B cell (primary cell): ENCODE data around the gene RIN3. TPM values are rescaled to one million over a fixed set of nuclear protein-coding genes. Genes with fewer than 3 reads are reported as not detected.

Source experiments
- ATAC-seq: fragments of 200-7000 bp; cut with Tn5 transposase; one replicate; pipeline ENCODE4 v1.10.0; 2021; ENCODE audit warnings: low read depth, mild to moderate bottlenecking, moderate number of reproducible peaks, moderate library complexity
- CTCF ChIA-PET: fragments of 350-600 bp; sonication (Branson Sonifier 250); formaldehyde crosslinking; loops from one replicate; lab custom pipeline; 2021; ENCODE audit warnings: antibody characterized with exemption, inconsistent platforms; lab: Charles Lee
- POLR2A ChIA-PET: fragments of 350-600 bp; sonication (Branson Sonifier 250); formaldehyde crosslinking; loops from one replicate; lab custom pipeline; 2021; ENCODE audit warnings: antibody characterized with exemption; lab: Charles Lee
- DNase-seq: peaks from one replicate; pipeline ENCODE4 v3.0.0; 2013
- H2AFZ ChIP-seq: 2 replicates; pipeline ENCODE4 v1.6.1; 2012; ENCODE audit warnings: mild to moderate bottlenecking, low read depth, low read length; ENCODE audit not compliant: insufficient read depth, poor library complexity, severe bottlenecking
- H3K27ac ChIP-seq, 2 donors: 1 replicate in 1 of 2; 2 replicates in 1 of 2; pipeline ENCODE4 v1.5.1; 2012 to 2013; ENCODE audit warnings: low read length in 2 of 2, mild to moderate bottlenecking in 2 of 2, moderate library complexity in 1 of 2
- H3K27me3 ChIP-seq, 4 experiments: fragments of 200-600 bp in 1 of 4; sonication (generic) in 1 of 4; replicated peaks in 1 of 4; 1 replicate in 2 of 4; 2 replicates in 2 of 4; pipeline versions ENCODE4 v1.6.1 to v1.7.0; 2013 to 2016; ENCODE audit warnings: low read length in 3 of 4, mild to moderate bottlenecking in 2 of 4, mixed read lengths in 1 of 4, moderate library complexity in 1 of 4; ENCODE audit not compliant: insufficient read depth in 4 of 4, control insufficient read depth in 3 of 4; ENCODE audit errors: control extremely low read depth in 1 of 4
- H3K36me3 ChIP-seq, 2 experiments: replicated peaks in 1 of 2; 1 replicate in 1 of 2; 2 replicates in 1 of 2; pipeline versions ENCODE4 v1.6.1 to v1.7.1; 2013; ENCODE audit warnings: low read length in 1 of 2; ENCODE audit not compliant: insufficient read depth in 2 of 2, control insufficient read depth in 1 of 2; ENCODE audit errors: control extremely low read depth in 1 of 2, extremely low read depth in 1 of 2
- H3K4me1 ChIP-seq, 2 donors: fragments of 200-600 bp in 1 of 2; sonication (generic) in 1 of 2; 1 replicate in 1 of 2; 2 replicates in 1 of 2; pipeline versions ENCODE4 v1.5.1 to v1.6.1; 2013 to 2017; ENCODE audit warnings: low read length in 2 of 2; ENCODE audit not compliant: control insufficient read depth in 2 of 2, insufficient read depth in 2 of 2
- H3K4me2 ChIP-seq: replicated peaks from 2 replicates; pipeline ENCODE3; 2012; ENCODE audit warnings: mild to moderate bottlenecking, low read depth, low read length; ENCODE audit not compliant: poor library complexity, severe bottlenecking
- H3K4me3 ChIP-seq, 5 experiments: fragments of 200-600 bp in 1 of 5; sonication (generic) in 1 of 5; 1 replicate in 3 of 5; 2 replicates in 2 of 5; pipeline versions ENCODE4 v1.5.1 to v1.7.0; 2011 to 2016; ENCODE audit warnings: low read length in 4 of 5, mild to moderate bottlenecking in 4 of 5, low read depth in 2 of 5, control low read depth in 1 of 5, moderate library complexity in 1 of 5; ENCODE audit not compliant: insufficient read depth in 1 of 5; ENCODE audit errors: control extremely low read depth in 1 of 5, extremely low read depth in 1 of 5
- H3K79me2 ChIP-seq: fragments of 200-600 bp; sonication (generic); one replicate; pipeline ENCODE4 v1.6.0; 2016; ENCODE audit warnings: low read length; ENCODE audit not compliant: control insufficient read depth, insufficient read depth
- H3K9ac ChIP-seq: fragments of 200-600 bp; sonication (generic); 2 replicates; pipeline ENCODE4 v1.6.1; 2017; ENCODE audit warnings: mild to moderate bottlenecking, low read length, moderate library complexity
- H3K9me3 ChIP-seq, 3 donors: one replicate each; pipeline versions ENCODE4 v1.6.1 to v1.7.1; 2013; ENCODE audit warnings: low read length in 2 of 3; ENCODE audit not compliant: control insufficient read depth in 2 of 3, insufficient read depth in 1 of 3; ENCODE audit errors: control extremely low read depth in 1 of 3
- H4K20me1 ChIP-seq: 2 replicates; pipeline ENCODE4 v1.6.0; 2012; ENCODE audit warnings: mild to moderate bottlenecking, low read length; ENCODE audit not compliant: insufficient read depth, control insufficient read depth, poor library complexity, severe bottlenecking
- H3K27ac Mint-ChIP-seq: one replicate; pipeline ENCODE4 v1.8.0; 2021; ENCODE audit warnings: mixed read lengths
- H3K27me3 Mint-ChIP-seq: one replicate; pipeline ENCODE4 v1.8.0; 2021; ENCODE audit warnings: mixed read lengths
- H3K4me1 Mint-ChIP-seq: one replicate; pipeline ENCODE4 v1.8.0; 2021; ENCODE audit warnings: mixed read lengths
- H3K4me3 Mint-ChIP-seq: one replicate; pipeline ENCODE4 v1.8.0; 2021; ENCODE audit warnings: mixed read lengths
- H3K9me3 Mint-ChIP-seq: one replicate; pipeline ENCODE4 v1.8.0; 2022; ENCODE audit warnings: mixed read lengths; ENCODE audit not compliant: insufficient read depth
- CTCF ChIP-seq: fragments of 200-600 bp; IDR thresholded peaks from one replicate; pipeline ENCODE4 v1.8.0; 2022; ENCODE audit warnings: antibody characterized with exemption, mild to moderate bottlenecking
- EZH2 ChIP-seq: IDR thresholded peaks from 2 replicates; pipeline ENCODE4 v1.6.1; 2012; ENCODE audit warnings: borderline replicate concordance, low read depth, mild to moderate bottlenecking, moderate library complexity, low read length; ENCODE audit not compliant: insufficient read depth, poor library complexity, severe bottlenecking
- WGBS: methylation state at CpG from one replicate; pipeline ENCODE4 v1.1.5; 2013; ENCODE audit warnings: missing lambda C conversion rate; ENCODE audit not compliant: insufficient coverage; 5-methylcytosine and 5-hydroxymethylcytosine counted together
- intact Hi-C: fragments of 100-400 bp; cut with micrococcal nuclease; formaldehyde crosslinking; loops from one replicate; pipeline ENCODE4 v1.10.0; 2022
- polyA plus RNA-seq: library from polyadenylated mRNA; depleted of rRNA; stranded (reverse); fragments of >200 nt; gene quantifications from 2 replicates; pipeline ENCODE4 v1.2.3, GENCODE V29; 2012
- total RNA-seq, 2 donors: library from RNA; stranded (reverse); fragments of 120-200 nt in 1 of 2; gene quantifications; 1 replicate in 1 of 2; 2 replicates in 1 of 2; pipeline versions ENCODE4 v1.2.3 to v1.2.4, GENCODE V29; 2013 to 2022

RIN3 gene
- total and polyA plus RNA-seq, 2 donors (not counting 1 experiment from before 2014, with no cell fraction given): 62.1 to 123 TPM

GRCh38 chr14:92567173-92567725 lies 53.7 kb downstream of the RIN3 start:
- ATAC-seq (no peak), DNase-seq (no peak)
- Mint-ChIP-seq H3K4me3 (no peak overlapping the region), H3K27ac (peak overlapping the region; percentile 43), H3K27me3 (no peaks in the 10 kb centered on the region), H3K4me1 (peaks cover 48% of the 10 kb centered on the region), H3K9me3 (no peaks in the 10 kb centered on the region)
- CTCF ChIA-PET: interaction anchor here (1.4 to 7.5 kb wide), 4 partner anchors 10 to 46 kb away, joined by 3 to 30 read pairs (median 14); no protein-coding TSS in a partner anchor
- H3K36me3 ChIP-seq: peaks cover 0 to 13% of the 10 kb centered on the region in 2 experiments
- intact Hi-C loops: loop anchor here (5.0 kb wide), 1 partner anchor 85 kb away; no protein-coding TSS in a partner anchor
- H2AFZ ChIP-seq: no peak overlapping the region
- WGBS: no CpG with 5 or more reads among the region's 2 CpGs
- peaks cover 0 to 11% (median 3%) of the 10 kb centered on the region in 3 donors for H3K9me3 ChIP-seq
- no peak overlapping the region for H3K4me3 ChIP-seq
- H4K20me1 ChIP-seq: no peaks in the 10 kb centered on the region
- POLR2A ChIA-PET: interaction anchor here (0.8 kb wide), 1 partner anchor 9 kb away, joined by 6 read pairs; no protein-coding TSS in a partner anchor
- no peak overlapping the region for H3K27ac ChIP-seq
- H3K79me2 ChIP-seq: peaks cover 20% of the 10 kb centered on the region
- peaks cover 27 to 32% of the 10 kb centered on the region in 2 donors for H3K4me1 ChIP-seq
- TF ChIP-seq EZH2 (no peak), CTCF (no peak)
- H3K27me3 ChIP-seq: no peaks in the 10 kb centered on the region
- H3K9ac ChIP-seq: no peak overlapping the region
- no peak overlapping the region for H3K4me2 ChIP-seq
